ENCODE data around the gene GLMN. TPM values are rescaled to one million over a fixed set of nuclear protein-coding genes. Genes with fewer than 3 reads are reported as not detected.

GLMN gene, protein sequence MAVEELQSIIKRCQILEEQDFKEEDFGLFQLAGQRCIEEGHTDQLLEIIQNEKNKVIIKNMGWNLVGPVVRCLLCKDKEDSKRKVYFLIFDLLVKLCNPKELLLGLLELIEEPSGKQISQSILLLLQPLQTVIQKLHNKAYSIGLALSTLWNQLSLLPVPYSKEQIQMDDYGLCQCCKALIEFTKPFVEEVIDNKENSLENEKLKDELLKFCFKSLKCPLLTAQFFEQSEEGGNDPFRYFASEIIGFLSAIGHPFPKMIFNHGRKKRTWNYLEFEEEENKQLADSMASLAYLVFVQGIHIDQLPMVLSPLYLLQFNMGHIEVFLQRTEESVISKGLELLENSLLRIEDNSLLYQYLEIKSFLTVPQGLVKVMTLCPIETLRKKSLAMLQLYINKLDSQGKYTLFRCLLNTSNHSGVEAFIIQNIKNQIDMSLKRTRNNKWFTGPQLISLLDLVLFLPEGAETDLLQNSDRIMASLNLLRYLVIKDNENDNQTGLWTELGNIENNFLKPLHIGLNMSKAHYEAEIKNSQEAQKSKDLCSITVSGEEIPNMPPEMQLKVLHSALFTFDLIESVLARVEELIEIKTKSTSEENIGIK
- 15.9 and 20.2 TPM in 2 replicates for total RNA-seq (2014; rRNA removed; shearing (Covaris generic))

DNA sequence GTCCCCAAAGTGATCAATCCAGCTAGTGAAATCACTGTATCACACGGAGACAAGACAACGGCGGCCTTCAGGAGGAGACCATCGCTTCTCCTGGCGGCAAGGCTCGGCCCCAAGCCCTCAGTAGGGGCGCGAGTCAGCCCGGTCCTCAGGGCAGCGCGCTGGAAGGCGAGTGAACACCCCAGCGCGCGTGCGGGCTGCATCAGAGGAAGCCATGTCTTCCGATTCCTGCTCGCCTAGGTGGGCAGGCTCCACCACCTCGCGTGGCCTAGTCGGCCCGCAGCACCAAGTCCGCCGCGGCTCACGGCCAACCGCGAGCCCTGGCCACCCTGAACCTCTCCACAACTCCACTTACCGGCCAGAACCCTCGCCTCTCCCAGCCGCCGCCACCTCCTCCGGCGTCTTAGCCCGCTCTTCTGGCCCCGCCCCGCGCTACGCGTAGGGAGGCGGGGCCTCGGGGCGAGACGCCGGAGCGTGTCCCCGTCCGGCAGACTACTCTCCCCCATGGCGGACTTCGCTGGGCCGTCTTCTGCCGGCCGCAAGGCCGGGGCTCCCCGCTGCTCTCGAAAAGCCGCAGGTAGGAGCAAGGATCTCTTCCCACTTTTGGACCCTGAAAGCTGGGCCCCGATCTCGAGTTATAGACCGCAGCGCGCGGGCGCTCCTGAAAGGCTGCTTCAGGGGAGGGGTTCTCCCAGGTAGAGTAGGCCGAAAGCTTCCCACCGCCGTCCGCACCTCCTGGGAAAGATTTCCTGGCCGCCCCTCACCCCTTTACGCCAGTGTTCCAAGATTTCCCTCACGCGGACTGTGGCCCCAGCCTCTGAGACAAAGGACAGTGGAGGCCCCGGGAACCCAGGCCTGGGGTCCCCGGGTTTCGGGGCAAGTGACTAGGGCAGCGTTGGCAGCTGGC is at the start of gene GLMN, which contains the start of gene RPAP2:
Gene GLMN, minus strand, starts transcription at position 415 of the 904 bp plus-strand sequence. CDS start 988 bp downstream, outside the sequence.
Gene RPAP2, plus strand, starts transcription at position 487 of the 904 bp plus-strand sequence. Its CDS starts 15 bp downstream, at position 502.
- DNase-seq (ENCODE audit: low read depth): peak; percentile 86

DNA sequence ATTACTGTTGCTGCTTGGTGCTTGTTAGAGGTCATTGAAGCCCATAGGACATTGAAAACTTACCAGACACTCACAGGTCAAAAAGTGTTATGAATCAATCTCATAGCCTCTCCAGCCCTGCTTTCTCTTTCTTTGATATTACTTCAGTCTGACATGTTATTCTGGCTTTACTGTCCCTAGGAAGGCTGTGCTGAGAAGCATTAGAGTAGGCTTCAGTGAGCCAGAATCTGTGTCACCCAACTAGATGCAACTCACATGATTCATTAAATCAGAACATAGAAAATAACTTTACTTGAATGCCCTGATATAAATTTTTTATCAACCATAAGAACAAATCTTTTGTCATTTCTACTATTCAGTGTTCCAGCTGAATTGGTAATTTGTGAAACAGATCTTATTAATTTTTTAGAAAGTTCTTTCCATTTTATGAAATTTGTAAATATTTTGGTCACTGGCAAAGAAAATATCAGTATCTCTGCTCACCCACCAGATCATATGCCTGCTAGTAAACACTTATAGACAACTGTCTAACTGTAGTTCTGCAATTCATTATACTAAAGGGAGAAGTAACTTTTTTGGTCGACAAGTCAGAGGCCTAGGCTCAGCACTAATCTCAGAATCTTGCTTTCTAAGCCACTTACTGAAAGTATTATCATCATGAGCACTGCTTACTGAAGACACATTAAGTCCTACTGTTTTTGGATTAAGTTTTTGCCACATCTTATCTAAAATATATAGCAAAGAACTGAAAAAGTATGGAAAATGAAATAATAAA is 48.3 kb upstream of the GLMN start:
- DNase-seq (ENCODE audit: low read depth): no peak

DNA sequence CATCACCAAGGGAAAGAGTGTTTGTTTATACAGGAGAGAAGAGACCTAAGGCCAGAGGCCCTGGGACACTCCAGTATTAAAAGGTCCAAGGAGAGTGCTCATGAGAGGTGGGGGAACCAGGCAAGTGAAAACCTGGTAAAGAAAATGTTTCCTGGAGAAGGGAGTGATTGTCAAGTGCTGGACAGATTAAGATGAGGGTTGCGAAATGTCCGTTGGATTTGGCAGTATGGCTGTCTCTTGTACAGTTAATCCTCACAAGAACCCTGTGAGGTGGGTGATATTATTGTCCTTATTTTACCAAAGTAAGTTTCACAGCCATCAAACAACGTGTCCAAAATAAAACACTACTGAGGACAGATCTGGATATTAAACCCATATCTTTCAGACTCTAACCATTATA is 44.3 kb upstream of the GLMN start:
- no peak for DNase-seq (ENCODE audit: low read depth)

DNA sequence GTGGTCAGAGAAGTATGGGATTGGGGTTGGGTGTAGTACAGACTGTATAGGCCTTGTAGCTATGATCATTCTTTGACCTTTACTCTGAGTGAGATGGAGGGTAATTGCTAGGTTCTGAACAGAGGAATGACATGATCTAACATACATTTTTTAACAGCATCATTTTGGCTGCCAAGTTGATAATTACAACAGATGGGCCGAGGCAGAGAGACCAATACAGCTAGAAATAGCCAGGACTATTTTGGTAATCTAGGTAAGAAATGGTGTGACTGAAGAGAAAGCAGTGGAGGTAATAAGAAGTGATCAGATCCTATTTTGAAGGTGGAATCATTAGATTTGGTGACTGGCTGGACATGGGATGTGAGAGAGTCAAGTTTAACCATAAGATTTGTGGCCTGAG is 43.6 kb upstream of the GLMN start:
- no peak for DNase-seq (ENCODE audit: low read depth)

DNA sequence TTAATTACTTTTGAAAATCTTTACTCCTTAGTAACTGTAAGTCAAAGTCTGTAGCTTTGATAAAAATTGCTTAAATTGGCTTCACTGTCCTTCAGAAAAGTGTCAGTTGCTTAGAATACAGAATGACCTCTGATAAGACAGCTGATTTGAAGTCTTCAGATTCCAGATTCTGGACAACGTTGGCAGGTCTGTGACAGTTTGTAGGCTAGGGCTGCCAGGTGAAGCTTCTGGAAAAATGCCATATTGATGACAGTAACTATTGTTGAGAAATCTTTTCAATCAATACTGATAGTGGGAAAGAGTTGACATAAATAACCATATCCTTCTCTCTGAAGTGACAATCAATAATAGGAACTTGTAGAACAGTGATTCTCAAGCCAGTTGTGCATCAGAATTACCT is 41.4 kb upstream of the GLMN start:
- DNase-seq (ENCODE audit: low read depth): no peak

DNA sequence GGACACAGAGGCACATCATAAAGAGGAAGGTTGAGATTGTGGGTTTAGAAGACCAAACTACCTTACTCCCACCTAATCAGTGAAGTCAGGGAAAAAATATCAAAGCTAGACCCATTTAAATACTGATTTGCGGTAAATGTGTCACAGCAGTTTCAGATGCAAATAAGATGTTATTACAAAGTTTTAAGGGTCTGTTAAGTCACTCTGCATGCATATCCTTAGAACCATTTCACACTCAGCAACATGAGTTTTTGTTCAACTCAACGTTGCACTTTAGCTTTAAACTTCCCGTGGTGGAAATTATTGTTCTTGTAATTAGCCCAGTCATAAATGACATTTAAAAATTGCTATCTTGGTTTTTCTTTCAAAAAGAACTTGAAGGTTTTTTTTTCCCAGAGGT is 34.9 kb upstream of the GLMN start:
- DNase-seq (ENCODE audit: low read depth): no peak

DNA sequence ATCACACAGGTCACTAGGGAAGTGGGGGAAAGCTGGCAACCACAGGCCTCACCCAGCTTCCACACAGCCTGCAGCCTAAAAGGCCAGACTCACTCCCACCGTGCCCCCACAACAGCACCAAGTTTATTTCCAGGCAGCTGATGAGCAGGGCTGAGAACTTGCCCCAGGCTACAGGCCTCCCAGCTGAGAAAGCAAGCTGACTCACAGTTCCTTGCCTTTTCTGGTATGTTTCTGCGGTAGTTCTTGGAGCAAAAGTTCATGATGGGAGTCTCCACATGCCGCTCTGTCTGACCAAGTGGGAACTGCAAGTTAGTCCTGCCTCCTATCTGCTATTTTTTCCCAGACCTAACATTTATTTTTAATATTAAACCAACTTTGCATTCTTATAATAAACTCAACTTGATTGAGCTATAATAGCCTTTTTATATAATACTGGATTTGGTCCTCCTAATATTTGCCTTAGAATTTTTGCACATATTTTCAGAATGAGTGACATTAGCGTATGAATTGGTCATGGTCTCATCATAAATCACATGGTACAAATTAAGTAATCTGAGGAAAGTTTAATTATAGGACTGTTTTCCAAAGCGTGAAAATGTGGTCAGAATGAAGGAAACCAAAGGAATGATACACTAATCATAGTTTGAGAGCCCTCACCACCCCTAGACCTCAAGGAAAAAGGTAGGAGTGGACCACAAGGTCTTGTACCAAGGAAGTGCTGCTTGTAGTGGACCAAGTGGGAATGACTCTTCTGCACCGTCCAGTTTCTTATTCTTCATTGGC is 30.8 kb upstream of the GLMN start:
- DNase-seq (ENCODE audit: low read depth): peak; percentile 98

DNA sequence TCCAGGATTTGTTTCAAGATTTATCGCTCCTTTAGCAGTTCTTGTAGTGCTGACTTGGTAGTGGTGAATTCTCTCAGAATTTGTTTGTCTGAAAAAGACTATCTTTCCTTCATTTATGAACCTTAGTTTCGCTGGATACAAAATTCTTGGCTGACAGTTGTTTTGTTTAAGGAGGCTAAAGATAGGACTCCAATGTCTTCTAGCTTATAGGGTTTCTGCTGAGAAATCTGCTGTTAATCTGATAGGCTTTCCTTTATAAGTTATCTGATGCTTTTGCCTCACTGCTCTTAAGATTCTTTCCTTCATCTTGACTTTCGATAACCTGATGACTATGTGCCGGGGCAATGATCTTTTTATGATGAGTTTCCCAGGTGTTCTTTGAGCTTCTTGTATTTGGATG is 29.0 kb upstream of the GLMN start:
- no peak for DNase-seq (ENCODE audit: low read depth)

DNA sequence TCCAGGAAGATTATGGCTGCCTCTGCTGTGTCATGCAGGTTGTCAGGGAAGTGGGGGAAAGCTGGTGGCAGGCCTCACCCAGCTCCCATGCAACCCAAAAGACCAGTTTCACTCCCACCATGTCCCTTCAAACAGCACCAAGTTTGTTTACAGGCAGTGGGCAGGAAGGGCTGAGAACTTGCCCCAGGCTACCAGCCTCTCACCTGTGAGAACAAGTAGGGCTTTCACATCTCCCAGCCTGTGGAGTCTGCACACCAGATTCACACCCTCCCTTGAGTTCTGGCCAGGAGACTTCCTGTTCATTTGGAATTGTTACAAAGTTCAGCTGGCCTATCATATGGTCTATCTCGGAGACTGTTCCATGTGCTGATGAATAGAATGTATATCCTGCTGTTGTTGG is 27.9 kb upstream of the GLMN start:
- DNase-seq (ENCODE audit: low read depth): peak; percentile 20

DNA sequence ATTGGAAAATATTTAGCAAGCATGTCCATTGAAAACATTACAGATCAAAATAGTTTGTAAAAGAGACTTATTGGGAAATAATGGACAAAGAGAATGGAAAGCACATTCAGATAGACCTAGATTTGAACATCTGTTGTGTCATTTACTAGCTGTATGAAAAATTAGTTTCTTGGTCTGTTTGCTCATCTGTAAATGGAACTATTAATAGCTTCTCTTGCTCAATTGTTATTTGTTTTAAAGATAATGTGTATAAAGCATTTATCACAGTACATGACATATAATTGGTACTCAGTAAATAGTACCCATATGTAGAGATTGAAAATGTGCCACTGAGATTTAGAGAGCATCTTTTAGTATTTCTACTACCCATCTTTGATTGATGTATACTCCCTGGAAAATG is 26.0 kb upstream of the GLMN start:
- DNase-seq (ENCODE audit: low read depth): no peak

DNA sequence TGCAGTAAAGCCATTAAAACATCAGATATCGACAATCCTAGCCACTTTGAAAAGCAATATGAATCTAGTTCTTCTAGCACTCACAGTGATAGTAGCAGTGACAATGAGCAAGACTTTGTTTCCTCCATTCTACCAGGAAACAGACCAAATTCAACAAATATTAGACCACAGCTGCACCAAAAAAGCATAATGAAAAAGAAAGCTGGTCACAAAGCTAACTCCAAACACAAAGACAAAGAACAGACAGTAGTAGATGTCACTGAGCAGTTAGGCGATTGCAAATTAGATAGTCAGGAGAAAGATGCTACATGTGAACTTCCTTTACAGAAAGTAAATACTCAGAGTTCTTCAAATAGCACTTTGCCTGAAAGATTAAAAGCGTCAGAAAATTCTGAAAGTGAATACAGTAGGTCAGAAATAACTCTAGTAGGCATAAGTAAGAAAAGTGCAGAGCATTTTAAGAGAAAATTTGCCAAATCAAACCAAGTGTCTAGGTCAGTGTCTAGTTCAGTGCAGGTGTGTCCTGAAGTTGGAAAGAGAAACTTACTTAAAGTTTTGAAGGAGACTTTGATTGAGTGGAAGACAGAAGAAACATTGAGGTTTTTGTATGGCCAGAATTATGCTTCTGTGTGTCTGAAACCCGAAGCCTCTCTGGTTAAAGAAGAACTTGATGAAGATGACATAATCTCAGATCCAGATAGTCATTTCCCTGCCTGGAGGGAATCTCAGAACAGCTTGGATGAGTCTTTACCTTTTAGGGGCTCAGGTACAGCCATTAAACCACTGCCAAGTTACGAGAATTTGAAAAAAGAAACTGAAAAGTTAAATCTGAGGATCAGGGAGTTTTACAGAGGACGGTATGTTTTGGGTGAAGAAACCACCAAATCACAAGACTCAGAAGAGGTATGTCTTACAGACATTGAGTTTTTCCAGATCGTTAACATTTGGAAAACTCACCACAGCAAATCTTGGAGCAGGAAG is 25.0 kb upstream of the GLMN start:
- DNase-seq (ENCODE audit: low read depth): no peak

DNA sequence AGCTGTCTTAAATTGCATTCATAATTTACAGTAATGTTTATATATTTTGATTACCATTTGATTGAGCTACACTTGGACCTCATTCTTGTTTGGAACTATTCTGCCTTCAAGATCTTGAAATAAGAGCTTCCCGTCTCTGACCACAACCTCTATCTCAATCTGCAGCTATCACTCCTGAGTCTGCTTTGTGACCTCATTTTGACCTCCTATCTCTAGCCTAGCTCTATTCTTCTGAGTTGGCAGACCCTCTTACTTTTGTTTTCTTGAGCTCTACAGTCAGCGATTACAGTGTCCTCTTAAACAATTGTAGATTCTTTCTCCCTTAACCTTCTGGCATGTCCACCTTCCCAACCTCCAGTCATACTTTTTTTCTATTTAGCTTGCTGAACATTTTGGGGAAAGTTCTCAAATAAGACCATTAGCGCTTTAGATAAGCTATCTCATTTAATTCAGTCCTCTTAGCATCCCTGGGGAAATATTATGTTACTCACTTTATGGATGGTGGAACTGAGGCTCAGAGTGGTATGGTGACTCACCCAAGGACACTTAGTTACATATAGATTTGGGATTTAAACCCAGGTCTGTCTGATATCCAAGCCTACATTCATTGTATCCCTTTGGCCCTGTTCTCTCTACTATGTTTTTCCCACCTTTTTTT is 19.2 kb upstream of the GLMN start:
- DNase-seq (ENCODE audit: low read depth): no peak

DNA sequence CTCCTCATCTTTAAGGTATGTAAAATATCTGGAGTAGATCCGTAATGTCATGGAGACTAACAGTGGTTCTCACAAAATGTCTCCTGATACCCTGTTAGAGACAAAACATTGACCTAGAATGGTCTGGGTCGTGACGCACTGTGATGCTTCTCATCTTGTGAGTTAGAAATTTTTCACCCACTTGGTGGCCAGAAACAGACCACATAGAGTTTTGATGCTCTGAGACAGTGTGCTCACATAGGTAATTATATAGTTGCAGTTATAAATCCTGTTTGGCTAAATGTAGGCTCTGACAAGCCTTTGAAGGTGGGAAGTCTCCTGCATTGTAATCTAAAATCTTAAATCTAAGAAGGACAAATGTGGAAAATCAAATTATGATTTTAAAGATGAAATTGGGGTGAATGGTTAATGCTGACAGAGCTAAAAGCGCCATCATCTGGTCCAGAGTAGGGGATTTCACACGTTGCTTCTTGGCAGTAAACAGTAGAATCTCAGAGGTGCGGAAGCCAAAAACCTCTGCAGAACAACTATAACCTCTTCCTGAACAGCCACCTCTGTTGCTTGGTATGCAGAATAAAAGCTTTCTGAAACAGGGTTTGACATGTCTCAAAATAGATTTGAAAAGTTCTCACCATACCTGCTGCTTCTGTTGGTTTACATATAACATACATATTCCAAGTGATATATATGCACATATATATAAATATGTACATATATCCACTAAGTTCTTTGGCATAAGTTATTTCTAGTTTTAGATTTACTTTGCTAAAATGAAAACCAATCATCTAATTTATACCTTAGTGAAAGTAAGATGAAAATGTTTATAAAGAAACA is 17.2 kb upstream of the GLMN start:
- DNase-seq (ENCODE audit: low read depth): no peak

DNA sequence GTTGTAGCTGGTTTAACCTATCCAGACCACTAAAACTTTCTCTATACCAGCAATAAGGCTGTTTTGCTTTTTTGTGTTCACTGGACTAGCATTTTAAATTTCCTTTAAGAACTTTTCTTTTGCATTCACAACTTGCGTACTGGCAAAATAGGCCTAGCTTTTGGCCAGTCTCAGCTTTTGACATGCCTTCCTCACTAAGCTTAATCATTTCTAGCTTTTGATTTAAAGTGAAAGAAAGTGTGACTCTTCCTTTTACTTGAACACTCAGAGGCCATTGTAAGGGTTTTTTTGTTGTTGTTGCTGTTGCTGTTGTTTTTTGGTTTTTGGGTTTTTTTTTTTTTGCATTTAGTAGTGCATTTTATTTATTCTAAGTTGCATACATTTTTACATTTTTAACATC is 15.2 kb upstream of the GLMN start:
- no peak for DNase-seq (ENCODE audit: low read depth)

DNA sequence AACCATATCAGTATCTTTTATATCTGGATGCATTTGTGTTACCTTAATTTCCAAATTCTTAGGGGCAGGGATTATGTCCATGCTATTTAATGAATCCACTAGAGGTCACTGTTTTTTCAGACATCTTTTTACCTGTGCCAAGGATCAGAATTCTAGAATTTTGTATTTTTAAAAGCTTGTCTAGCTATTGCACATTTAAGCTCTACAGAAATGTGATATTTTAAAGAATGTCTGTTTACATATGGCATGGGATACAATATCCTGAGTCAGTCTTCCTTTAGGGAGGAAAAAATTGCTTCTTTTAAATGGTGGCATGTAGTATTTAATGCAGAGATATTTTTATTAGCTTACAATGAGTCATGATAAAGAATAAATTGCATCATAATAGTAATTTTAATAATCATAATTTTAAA is 11.4 kb upstream of the GLMN start:
- DNase-seq (ENCODE audit: low read depth): peak; percentile 27

DNA sequence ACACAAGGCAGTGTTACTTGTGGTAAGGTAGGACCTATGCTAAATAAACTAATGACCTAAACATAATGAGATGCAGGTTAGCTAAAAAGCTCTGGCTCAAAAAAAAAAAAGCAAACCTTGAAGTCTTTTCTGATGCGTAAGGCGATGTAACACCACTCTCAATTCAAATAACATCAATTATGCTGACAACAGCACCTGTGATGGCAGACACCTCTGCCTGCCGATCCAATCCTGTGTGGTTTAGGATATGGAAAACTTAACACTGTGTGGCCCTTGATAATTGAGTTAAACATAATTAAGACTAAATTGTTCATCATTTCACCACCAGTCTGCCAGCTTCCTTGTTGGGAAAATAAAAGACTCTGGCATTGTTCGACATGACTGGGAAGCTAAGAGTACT is 9.2 kb upstream of the GLMN start:
- no peak for DNase-seq (ENCODE audit: low read depth)

DNA sequence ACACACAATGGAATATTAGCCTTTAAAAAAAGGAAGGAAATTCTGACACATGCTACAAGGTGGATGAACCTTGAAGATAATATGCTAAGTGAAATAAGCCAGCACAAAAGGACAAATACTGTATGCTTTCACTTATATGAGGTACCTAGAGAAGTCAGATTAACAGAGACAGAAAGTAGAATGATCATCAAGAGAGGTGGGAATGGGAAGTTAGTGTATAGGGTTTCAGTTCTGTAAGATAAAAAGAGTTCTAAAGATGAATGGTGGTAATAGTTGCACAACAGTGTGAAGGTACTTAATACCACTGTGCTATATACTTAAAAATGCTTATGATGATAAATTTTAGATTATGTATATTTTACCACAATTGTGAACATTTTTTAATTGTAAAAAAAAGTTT is 7.2 kb upstream of the GLMN start:
- DNase-seq (ENCODE audit: low read depth): no peak

DNA sequence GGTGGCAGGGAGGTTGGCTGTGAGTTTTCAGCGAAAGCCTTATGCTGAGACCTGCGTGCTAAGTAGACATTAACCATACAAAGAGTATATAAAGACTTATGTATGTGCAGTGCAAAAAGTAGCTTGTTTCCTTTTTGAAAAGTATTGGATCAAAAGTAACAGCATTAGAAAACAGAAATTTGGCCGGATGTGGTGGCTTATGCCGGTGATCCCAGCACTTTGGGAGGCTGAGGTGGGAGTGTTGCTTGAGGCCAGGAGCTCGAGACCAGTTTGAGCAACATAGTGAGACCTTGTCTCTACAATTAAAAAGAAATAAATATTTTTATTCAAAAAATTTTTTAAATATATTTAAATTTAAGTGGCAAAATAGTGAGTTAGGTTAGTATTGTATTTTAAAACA is 2.2 kb upstream of the GLMN start:
- DNase-seq (ENCODE audit: low read depth): no peak
